Measurements from ENCODE around the gene XKR7.

- TF ChIP-seq CTCF (IDR thresholded peaks at IDR 0.05) (no peak), POLR2A (IDR thresholded peaks at IDR 0.05) (no peak), POLR2AphosphoS5 (IDR thresholded peaks at IDR 0.05) (no peak), EP300 (IDR thresholded peaks at IDR 0.05; ENCODE audit: low read depth) (no peak)
These were observed 4.1 kb upstream of the XKR7 start for GRCh38 chr20:31963889-31964288.

All from transverse colon (tissue), 4 donors.